Fibroblast of lung (primary cell): ENCODE measurements around the gene POLA1. TPM values are rescaled to one million over a fixed set of nuclear protein-coding genes. Genes with fewer than 3 reads are reported as not detected.

Source experiments
- DNase-seq, 2 donors: peaks; one replicate each; pipeline versions ENCODE4 v3.0.0 to v3.0.0-alpha.2; 2010; ENCODE audit warnings: low read depth in 2 of 2
- H2AFZ ChIP-seq: 2 replicates; pipeline ENCODE4 v1.5.1; 2012; ENCODE audit warnings: low read length, control low read depth, inconsistent platforms
- H3K27ac ChIP-seq: 2 replicates; pipeline ENCODE4 v1.5.1; 2011; ENCODE audit warnings: low read length, control low read depth; ENCODE audit not compliant: insufficient read depth
- H3K27me3 ChIP-seq: 2 replicates; pipeline ENCODE4 v1.5.1; 2011; ENCODE audit warnings: mild to moderate bottlenecking, low read length; ENCODE audit not compliant: control insufficient read depth, insufficient read depth
- H3K36me3 ChIP-seq: 2 replicates; pipeline ENCODE4 v1.5.1; 2011; ENCODE audit warnings: low read length; ENCODE audit not compliant: control insufficient read depth, insufficient read depth
- H3K4me1 ChIP-seq: 2 replicates; pipeline ENCODE4 v1.5.1; 2011; ENCODE audit warnings: low read length; ENCODE audit not compliant: control insufficient read depth, insufficient read depth; ENCODE audit errors: extremely low read depth
- H3K4me2 ChIP-seq: 2 replicates; pipeline ENCODE4 v1.5.1; 2011; ENCODE audit warnings: low read length, control low read depth; ENCODE audit not compliant: insufficient read depth; ENCODE audit errors: extremely low read depth
- H3K4me3 ChIP-seq, 4 experiments: fragments of 200-600 bp in 1 of 4; sonication (generic) in 1 of 4; replicated peaks in 1 of 4; 2 replicates each; pipeline ENCODE4 v1.5.1; 2011 to 2016; ENCODE audit warnings: low read length in 4 of 4, low read depth in 3 of 4, mild to moderate bottlenecking in 3 of 4, control low read depth in 2 of 4, inconsistent platforms in 1 of 4, mixed read lengths in 1 of 4; ENCODE audit not compliant: insufficient read depth in 1 of 4; ENCODE audit errors: control extremely low read depth in 1 of 4
- H3K79me2 ChIP-seq: 2 replicates; pipeline ENCODE4 v1.5.1; 2012; ENCODE audit warnings: mild to moderate bottlenecking, low read length, inconsistent platforms; ENCODE audit not compliant: control insufficient read depth, insufficient read depth
- H3K9ac ChIP-seq: 2 replicates; pipeline ENCODE4 v1.5.1; 2011; ENCODE audit warnings: mild to moderate bottlenecking, low read length, control low read depth; ENCODE audit not compliant: insufficient read depth
- H3K9me3 ChIP-seq: 2 replicates; pipeline ENCODE4 v1.5.1; 2012; ENCODE audit warnings: low read depth, low read length; ENCODE audit not compliant: control insufficient read depth, insufficient read depth
- H4K20me1 ChIP-seq: 2 replicates; pipeline ENCODE4 v1.5.1; 2011; ENCODE audit warnings: low read length; ENCODE audit not compliant: control insufficient read depth, insufficient read depth; ENCODE audit errors: extremely low read depth
- CTCF ChIP-seq, 2 donors: IDR thresholded peaks in 1 of 2; conservative IDR thresholded peaks in 1 of 2; 1 replicate in 1 of 2; 2 replicates in 1 of 2; pipeline ENCODE4 v1.5.1; 2011 to 2012; ENCODE audit warnings: low read length in 2 of 2, control low read depth in 1 of 2, inconsistent platforms in 1 of 2, low read depth in 1 of 2, mild to moderate bottlenecking in 1 of 2
- EZH2 ChIP-seq: IDR thresholded peaks from 2 replicates; pipeline ENCODE4 v1.5.1; 2012; ENCODE audit warnings: low read length, control low read depth, mild to moderate bottlenecking; ENCODE audit errors: missing control alignments
- polyA plus RNA-seq, 2 donors: library from polyadenylated mRNA; depleted of rRNA in 1 of 2; stranded (reverse) in 1 of 2; unstranded in 1 of 2; fragments of >200 nt; gene quantifications; 2 replicates each; pipeline ENCODE4 v1.2.1, GENCODE V29; 2011 to 2012; ENCODE audit warnings: missing spikeins in 1 of 2
- total RNA-seq: library from RNA; depleted of rRNA; stranded (reverse); fragments of >200 nt; gene quantifications from 2 replicates; pipeline ENCODE4 v1.2.1, GENCODE V29; 2014

The POLA1 gene
- total and polyA plus RNA-seq, 2 donors (not counting 1 experiment from before 2014, with no cell fraction given) = 1.7 to 9.2 TPM

DNA sequence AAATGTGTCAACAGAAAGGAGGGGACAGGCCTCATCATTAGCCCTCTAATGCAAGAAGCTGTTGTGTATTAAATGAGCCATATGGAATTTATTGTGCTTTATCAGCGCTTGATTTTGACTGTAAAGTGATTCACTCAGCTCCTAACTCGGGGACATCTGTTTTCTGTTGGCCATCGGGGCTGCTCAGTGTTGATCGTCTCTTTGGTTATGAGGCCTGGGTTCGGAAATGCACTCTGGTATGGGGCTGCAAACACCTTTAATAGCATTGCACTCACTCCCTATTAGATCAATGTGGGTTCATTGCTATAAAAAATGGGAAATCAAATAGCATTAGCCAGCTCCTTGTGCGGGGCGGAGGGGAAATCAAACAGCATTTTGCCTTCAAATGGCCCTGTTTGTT is 315.7 kb downstream of the POLA1 start:
- no peaks in the 10 kb centered on the region for H4K20me1 ChIP-seq
- H3K9ac ChIP-seq = no peak overlapping the region
- H3K4me1 ChIP-seq = no peaks in the 10 kb centered on the region
- H3K36me3 ChIP-seq = no peaks in the 10 kb centered on the region
- DNase-seq = no peak
- no peaks in the 10 kb centered on the region for H3K9me3 ChIP-seq
- TF ChIP-seq EZH2 (no peak), CTCF (conservative IDR thresholded peaks at IDR 0.05 in 1 of 2, IDR thresholded peaks at IDR 0.05 in 1 of 2; ENCODE audit: low read depth in 1 of 2, low read length in 2 of 2) (no peak)
- no peak overlapping the region for H3K4me2 ChIP-seq
- H2AFZ ChIP-seq = no peak overlapping the region
- H3K4me3 ChIP-seq = no peak overlapping the region
- H3K27ac ChIP-seq = no peak overlapping the region
- H3K79me2 ChIP-seq = no peaks in the 10 kb centered on the region
- peaks cover 64% of the 10 kb centered on the region for H3K27me3 ChIP-seq

DNA sequence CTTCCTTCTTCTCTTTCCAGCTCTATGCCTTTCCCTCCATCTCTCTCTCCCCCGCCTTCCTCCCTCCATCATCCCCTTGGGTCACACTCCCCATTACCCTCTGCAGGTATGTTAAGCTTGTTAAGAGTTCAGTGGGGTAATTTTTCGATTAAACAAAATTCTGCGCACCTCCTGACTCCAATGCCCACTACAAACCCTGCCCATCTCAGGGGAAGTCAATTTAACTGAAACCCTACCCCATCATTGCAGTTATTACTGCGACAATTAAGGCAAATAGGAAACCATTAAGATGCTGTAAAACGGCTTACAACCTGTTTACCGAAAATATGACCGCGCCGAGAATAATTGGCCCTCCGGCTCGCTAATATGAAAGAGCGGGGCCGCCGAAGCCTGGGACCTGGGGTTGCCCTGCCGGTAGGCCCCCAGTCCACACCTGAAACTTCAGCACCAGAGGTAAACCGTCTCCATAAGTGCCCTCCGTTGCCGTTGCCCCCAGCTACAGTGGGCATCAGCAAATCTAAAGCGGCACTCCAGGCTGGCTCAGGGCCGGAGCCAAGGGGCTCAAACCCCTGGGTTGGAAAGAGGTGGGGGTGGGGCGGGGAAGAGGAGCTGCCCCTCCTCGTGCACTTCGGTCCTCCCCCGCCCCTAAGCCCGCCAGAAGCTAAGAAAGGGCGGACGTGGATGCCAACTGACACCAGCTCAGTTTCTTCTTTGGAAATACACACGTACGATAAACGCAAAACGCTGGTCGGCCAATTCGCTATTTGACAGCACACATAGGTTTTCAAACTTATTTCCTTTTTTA is 317.3 kb downstream of the POLA1 start:
- Histone ChIP-seq H3K4me2 (no peak overlapping the region), H4K20me1 (no peaks in the 10 kb centered on the region), H3K9ac (no peak overlapping the region), H3K4me3 (no peak overlapping the region), H3K9me3 (no peaks in the 10 kb centered on the region), H3K27me3 (peaks cover 63% of the 10 kb centered on the region), H3K4me1 (no peaks in the 10 kb centered on the region), H3K36me3 (no peaks in the 10 kb centered on the region), H3K27ac (no peak overlapping the region), H3K79me2 (no peaks in the 10 kb centered on the region), H2AFZ (no peak overlapping the region)
- no peak for DNase-seq
- TF ChIP-seq EZH2 (no peak), CTCF (conservative IDR thresholded peaks at IDR 0.05 in 1 of 2, IDR thresholded peaks at IDR 0.05 in 1 of 2; ENCODE audit: low read depth in 1 of 2, low read length in 2 of 2) (no peak)

GRCh38 chrX:25011589-25012432 is 318.1 kb downstream of the POLA1 start:
- no peaks in the 10 kb centered on the region for H4K20me1 ChIP-seq
- H3K9ac ChIP-seq = no peak overlapping the region
- H3K9me3 ChIP-seq = no peaks in the 10 kb centered on the region
- no peaks in the 10 kb centered on the region for H3K79me2 ChIP-seq
- no peaks in the 10 kb centered on the region for H3K4me1 ChIP-seq
- H3K4me3 ChIP-seq = no peak overlapping the region
- DNase-seq = no peak
- H3K4me2 ChIP-seq = no peak overlapping the region
- no peak overlapping the region for H3K27ac ChIP-seq
- TF ChIP-seq EZH2 (peak; percentile 29), CTCF (conservative IDR thresholded peaks at IDR 0.05 in 1 of 2, IDR thresholded peaks at IDR 0.05 in 1 of 2; ENCODE audit: low read depth in 1 of 2, low read length in 2 of 2) (no peak)
- peaks cover 64% of the 10 kb centered on the region for H3K27me3 ChIP-seq
- no peaks in the 10 kb centered on the region for H3K36me3 ChIP-seq
- H2AFZ ChIP-seq = no peak overlapping the region
